Epithelial cell of prostate (primary cell): Measurements from ENCODE around the gene CEP20.

ENCODE experiments used
- DNase-seq: peaks from one replicate; pipeline ENCODE4 v3.0.0-alpha.2; 2011; ENCODE audit warnings: low read depth, low spot score
- H3K27ac ChIP-seq: fragments of 450-650 bp; 2 replicates; pipeline ENCODE4 v1.5.1; 2017; ENCODE audit warnings: mild to moderate bottlenecking

CEP20 gene

DNA sequence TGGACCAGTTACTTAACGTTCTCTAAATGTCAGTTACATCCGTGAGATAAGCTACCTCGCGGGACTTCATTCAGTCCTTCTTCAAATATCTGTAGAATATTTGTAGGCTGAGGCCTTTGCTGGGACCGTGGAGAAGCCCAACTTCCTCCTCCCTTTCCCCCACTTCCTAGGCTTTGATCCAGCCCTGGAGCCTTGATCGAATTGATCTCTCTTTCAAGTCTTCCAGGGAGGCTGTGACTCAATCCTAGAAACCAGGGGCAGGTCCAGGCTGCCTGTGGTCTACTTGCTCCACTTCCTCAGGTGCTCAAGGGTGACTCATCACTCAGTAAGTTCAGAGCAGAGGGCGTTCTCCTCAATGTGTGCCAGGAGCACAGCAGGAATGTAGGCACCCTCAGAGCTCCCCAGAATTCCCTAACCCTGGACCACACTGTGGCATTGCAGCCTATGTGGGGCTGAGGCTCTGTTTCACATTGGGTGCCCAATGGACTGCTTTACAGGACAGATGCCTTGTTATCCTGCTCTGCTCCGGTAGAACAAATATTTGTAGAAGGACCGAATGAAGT is 11.2 kb upstream of the CEP20 start:
- DNase-seq = peak; percentile 94
- H3K27ac ChIP-seq = peak overlapping the region; percentile 92

DNA sequence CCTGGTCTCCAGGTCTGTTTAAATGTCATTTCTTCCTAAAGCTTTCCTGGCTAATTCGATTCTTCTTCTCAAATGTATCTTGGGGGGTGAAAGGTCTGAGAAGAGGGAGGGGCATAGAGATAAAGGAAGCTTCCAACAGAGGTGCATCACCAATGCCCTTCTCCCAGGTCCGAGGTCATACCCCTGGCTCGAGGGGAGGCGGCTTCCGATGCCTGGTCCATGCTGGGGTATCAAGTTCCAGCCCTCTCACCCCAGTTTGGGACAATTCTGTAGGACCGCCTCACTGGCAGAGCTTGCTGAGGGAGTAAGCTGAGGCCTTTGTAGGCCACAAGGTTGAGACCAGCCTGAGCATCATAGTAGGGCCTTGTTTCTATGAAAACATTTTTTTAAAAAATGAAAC is 10.3 kb upstream of the CEP20 start:
- H3K27ac ChIP-seq = peak overlapping the region; percentile 92
- no peak for DNase-seq

DNA sequence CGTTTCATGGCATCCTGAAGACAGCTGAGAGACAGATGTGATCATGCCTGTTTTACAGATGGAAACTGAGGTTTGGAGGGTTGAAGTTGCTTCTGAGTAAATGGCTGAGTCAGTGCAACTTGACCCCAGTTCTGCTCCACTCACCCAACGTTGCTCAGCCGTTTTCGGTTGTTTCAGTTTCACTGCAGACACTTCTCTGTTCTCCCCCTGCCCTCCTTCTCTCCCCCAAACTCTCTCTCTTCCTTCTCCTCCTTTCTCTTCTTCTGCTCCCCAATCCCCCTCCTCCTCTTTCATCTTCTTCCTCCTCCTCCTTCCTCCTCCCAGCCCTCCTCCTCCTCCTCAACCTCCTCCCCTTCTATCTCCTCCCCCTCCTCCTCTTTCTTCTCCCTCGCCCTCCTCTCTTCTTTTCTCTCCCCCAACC is 9.4 kb upstream of the CEP20 start:
- peak overlapping the region; percentile 15 for H3K27ac ChIP-seq
- DNase-seq = no peak

DNA sequence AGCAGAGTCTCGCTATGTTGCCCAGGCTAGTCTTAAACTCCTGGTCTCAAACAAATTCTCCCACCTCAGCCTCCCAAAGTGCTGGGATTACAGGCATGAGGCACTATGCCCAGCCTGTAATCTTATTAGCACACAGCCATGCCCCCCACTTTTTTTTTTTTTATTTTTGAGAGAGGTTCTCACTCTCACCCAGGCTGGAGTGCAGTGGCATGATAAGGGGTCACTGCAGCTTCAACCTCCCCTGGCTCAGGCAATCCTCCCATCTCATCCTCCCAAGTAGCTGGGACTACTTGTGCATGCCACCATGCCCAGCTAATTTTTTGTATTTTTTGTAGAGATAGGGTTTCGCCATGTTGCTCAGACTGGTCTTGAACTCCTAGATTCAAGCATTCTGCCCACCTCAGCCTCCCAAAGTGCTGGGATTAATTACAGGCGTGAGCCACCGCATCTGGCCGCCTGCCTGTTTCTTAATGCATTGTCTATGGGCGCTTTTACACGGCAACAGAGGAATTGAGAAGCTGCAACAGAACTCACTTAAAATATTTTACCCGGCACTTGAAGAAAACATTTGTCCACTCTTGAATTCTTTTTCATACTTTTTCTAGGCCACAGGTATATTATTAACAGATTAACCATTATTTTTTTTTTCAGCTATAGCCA is 8.8 kb upstream of the CEP20 start:
- DNase-seq = no peak
- peak overlapping the region; percentile 15 for H3K27ac ChIP-seq

DNA sequence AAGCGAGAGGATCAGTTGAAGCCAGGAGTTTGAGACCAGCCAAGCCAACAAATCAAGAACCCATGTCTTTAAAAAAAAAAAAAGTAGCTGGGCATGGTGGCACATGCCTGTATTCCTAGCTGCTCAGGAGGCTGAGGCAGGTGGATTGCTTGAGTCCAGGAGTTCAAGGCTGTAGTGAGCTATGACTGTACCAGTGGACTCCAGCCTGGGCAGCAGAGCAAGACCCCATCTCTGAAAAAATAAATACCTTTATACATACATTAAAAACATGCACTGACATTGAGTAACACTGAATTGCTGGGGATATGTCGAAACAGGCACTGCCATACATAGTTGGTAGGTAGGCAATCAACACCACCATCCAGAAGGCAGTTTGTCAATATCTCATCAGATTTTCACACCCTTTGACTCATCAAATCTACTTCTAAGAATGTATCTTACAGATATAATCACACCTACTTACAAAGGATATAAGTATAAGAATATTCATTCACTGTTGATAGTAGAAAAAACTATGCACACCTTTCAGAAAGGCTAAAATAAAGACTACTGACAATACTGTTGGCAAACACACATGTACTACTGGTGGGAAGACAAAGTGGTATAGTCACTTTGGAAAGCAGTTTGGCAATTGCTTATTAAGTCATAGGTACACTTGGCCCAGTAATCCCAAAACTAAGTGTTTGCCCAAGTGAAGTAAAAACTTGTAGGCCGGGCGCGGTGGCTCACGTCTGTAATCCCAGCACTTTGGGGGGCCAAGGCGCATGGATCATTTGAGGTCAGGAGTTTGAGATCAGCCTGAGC is 6.4 kb upstream of the CEP20 start:
- peak overlapping the region; percentile 57 for H3K27ac ChIP-seq

DNA sequence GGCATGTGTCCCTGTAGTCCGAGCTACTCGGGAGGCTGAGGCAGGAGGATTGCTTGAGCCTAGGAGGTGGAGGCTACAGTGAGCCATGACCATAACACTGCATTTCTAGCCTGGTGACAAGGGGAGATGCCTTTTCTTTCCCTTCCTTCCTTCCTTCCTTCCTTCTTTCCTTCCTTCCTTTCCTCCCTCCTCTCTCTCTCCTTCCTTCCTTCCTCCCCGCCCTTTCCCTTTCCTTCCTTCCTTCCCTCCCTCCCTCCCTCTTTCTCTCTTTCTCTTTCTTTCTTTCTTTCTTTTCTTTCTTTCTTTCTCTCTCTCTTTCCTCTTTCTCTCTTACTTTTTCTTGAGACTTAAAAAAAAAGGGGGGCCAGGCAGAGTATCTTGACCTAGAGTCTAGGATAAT is 3.1 kb upstream of the CEP20 start:
- DNase-seq = no peak
- no peak overlapping the region for H3K27ac ChIP-seq

More for the DNA sequence above, 6.4 kb upstream of the CEP20 start:
- no peak for DNase-seq

DNA sequence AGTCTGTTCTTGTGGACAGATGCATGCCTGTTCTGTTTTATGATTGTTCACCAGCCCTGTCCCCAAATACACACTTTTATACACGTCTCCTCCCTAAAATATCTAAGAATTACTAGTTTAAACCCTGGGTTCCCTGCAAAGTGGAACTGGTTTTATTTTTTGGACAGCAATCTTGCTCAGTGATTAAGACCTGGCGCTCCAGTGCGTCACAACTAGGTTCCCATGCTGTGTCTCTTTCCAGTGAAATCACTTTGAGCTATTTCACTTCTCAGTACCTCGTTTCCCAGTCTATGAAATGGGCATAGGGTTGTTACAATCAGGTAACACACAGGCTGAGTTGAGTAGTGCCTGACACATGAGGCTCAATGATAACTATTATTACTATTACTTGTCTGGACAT is 1.1 kb downstream of the CEP20 start:
- H3K27ac ChIP-seq = peak overlapping the region; percentile 66
- DNase-seq = no peak

DNA sequence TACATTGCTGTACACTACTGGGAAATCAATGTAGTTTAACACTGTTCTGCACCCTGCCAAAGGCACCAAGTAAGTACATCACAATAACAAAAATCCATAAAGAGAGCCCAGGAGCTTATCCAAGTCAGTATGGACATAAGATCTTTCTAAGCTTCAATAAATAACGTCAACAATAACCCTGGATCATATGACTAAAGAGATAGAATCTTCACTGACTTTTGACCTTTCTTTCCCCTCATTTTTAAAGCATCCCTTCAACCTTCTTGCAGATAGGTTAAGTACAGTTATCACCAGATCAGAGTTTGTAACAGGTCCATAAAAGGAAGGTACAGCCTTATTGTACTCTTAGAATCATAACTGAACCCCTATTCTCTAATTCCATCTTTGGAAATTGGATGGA is 2.3 kb downstream of the CEP20 start:
- no peak for DNase-seq
- no peak overlapping the region for H3K27ac ChIP-seq

DNA sequence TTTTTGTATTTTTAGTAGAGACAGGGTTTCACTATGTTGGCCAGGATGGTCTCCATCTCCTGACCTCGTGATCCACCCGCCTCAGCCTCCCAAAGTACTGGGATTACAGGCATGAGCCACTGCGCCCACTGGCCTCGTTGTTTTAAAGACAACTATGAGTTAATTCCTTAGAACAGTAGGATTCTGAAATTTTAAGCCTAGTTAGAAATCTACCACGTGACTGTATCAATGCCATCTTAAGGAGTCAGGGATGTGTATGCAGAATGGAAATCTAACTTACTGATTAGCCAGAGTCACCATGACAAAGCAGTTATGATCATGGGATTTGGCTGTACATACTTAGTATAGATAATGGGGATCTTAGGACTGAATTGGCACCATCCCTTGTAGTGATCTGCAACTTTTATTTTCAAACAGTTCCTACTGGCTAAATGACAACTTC is 2.8 kb downstream of the CEP20 start:
- H3K27ac ChIP-seq = no peak overlapping the region
- DNase-seq = no peak

DNA sequence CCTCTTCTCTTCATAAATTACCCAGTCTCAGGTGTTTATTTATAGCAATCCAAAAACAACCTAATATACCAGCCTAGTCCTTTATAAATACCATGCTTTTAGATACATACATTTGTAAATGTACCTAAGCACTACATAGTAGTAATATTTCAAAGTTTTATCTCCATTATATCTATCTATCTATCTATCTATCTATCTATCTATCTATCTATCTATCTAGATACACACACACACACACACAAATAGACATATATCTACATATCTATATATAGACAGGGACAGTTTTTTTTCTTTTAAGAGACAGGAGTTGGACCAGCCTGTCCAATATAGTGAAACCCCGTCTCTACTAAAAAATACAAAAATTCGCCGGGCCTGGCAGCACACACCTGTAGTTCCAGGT is 5.8 kb downstream of the CEP20 start:
- no peak for DNase-seq
- no peak overlapping the region for H3K27ac ChIP-seq

DNA sequence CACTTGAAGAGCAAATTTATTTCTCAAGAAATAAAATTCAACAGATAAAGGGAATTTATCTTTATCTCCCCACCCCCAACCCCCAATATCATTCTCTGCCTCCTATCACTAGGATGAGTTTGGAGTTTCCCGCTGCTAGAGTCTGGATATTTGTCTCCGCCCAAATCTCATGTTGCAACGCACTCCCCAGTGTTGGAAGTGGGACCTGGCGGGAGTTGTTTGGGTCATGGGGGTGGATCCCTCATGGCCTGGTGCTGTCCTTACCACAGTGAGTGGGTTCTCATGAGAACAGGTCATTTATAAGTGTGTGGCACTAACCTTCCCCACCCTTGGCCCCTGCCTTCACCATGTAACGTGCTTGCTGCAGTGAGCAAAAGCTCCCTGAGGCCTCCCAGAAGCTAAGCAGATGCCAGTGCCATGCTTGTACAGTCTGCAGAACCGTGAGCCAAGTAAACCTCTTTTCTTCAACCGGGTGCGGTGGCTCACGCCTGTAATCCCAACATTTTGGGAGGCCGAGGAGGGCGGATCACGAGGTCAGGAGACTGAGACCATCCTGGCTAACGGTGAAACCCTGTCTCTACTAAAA is 6.5 kb downstream of the CEP20 start:
- peak overlapping the region; percentile 88 for H3K27ac ChIP-seq
- no peak for DNase-seq

DNA sequence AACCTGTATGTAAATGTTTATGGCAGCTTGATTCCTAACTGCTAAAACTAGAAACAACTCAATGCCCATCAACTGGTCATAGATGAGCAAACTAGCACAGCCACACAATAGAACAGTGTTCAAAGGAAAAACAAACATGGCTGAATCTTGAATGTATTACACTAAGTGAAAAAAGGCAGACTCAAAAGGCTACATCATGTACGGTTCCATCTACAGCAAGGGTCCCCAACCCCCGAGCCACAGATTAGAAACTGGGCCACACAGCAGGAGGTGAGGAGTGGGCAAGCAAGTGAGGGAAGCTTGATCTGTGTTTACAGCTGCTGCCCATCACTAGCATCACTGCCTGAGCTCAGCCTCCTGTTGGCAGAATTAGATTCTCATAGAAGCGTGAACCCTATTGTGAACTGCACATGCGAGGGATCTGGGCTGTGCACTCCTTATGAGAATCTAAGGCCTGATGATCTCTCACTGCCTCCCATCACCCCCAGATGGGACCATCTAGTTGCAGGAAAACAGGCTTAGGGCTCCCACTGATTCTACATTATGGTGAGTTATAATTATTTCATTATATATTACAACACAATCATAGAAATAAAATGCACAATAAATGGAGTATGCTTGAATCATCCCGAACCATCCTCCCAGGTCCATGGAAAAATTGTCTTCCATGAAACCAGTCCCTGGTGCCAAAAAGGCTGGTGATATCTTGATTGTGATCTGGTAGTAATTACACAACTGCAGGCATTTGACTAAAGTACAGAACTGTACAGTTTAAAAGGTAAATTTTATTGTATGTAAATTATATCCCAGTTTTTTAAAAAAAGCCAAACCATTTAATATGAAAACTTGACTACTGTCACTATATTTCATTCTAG is 7.7 kb downstream of the CEP20 start:
- H3K27ac ChIP-seq = peak overlapping the region; percentile 88
- DNase-seq = no peak

DNA sequence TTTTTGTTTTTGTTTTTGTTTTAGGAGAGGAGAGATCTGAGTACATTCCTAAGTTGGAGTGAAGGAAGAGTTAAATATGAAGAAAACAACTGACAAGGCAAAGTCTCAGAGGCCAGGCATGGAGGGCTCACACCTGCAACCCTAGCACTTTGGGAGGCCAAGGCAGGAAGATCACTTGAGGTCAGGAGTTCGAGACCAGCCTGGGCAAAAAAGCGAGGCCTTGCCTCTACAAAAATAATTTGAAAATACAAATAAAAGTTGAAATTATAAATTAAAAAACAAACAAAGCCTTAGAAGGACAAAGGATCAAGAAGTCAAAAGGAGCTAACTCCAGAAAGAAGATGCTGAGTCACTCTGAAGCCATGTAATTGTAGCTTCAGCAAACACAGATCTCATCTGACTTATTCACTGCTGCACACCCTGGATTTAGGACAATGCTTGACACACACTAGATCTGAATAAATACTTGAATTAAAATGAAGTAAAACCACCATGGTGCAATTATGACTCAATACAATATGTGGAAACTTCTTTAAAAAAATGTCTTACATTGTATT is 9.1 kb downstream of the CEP20 start:
- peak overlapping the region; percentile 88 for H3K27ac ChIP-seq
- DNase-seq = peak; percentile 75

DNA sequence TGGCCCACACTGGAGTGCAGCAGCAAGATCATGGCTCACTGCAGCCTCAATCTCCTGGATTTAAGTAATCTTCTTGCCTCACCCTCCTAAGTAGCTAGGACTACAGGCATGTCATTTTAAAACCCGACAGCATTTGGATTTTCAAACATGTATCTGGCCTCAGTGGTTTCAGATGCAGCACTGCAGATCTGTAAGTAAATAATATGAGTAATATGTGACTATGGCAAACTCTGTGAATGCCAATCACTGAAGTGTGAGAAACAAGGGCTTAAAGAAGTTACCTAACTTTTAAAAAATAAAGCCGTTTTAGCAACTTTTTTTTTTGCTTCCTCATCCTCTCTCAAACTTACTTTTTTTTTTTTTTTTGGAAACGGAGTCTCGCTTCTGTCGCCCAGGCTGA is 11.9 kb downstream of the CEP20 start:
- no peak overlapping the region for H3K27ac ChIP-seq
- DNase-seq = no peak

DNA sequence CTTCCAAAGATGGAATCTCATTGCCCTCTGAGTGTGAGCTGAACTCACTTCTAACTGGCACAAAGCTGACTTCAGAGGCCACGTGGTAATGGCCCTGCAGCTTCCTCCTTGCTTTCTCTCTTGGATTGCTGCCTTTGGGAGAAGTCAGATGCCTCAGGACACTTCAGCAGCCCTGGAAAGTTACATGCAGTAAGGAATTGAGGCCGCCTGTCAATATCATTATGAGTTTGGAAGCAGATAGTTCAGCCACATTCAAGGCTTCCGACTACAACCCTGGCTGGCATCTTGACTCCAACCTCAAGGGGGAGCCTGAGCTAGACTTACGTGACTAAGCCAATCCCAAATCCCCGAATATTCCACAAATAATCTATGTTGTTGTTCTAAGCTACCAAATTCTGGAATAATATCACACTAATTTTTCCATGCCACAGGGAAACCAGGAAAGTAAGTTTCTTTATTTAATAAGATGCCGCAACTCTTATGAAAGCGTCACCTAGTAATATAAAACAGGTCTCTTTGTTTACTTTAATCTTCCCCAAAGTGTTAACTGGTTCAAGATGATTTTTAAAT is 13.6 kb downstream of the CEP20 start:
- no peak for DNase-seq
- H3K27ac ChIP-seq = peak overlapping the region; percentile 32

DNA sequence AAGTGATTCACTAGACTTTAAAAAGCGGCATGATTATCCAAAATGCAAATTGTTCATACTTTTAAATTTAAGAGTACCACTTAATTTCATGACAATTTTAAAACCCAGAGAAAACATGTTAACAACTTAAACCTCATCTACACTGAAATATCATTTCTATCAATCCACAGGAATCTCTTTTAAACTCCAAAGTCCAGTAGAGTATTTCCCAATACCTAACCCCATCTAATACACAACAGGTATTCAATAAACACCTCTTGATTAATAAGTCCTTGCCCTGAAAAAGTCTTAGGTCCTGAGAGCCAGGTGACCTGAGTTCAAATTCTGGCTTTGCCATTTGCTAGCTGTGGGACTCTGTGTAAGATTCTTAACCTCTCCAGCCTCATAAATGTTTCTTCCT is 14.7 kb downstream of the CEP20 start:
- no peak for DNase-seq
- no peak overlapping the region for H3K27ac ChIP-seq

DNA sequence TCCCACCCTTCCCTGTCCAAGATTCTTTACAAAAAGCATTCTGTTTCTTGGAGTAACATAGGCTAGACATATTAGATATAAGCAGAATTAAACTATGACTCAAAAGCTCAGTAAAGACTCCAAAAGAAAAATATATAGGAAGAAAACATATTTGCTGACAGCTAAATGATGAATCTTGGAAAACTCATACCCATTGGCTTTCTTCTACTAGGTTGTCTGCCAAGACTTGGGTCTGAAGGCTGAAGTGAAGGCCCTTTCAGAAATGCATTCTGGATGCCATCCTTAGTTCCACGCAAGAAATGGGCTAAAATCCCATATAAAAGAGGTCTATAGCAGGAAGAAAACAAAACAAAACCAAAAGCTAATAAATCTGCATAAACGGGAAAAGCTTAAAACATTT is 15.1 kb downstream of the CEP20 start:
- no peak overlapping the region for H3K27ac ChIP-seq

DNA sequence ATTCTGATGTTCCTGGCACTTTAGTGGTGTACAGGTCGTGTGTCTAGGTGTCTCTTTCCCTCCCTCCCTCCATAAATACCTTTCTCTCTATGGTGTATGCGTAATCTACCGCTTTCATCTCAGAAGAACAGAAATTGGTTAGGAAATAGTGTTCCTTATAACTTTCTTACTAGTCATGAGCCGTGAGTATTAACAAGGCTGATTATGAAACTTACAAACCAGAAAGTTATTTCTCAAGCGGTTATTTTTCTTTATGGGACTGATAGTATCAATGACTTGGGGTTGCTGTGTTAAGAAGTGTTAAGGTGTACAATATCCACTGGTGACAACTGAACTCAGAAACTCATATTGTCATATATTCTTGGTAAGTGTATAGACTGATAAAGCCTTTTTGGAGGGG is 18.4 kb downstream of the CEP20 start:
- no peak for DNase-seq
- H3K27ac ChIP-seq = no peak overlapping the region

More for the DNA sequence above, 15.1 kb downstream of the CEP20 start:
- no peak for DNase-seq

DNA sequence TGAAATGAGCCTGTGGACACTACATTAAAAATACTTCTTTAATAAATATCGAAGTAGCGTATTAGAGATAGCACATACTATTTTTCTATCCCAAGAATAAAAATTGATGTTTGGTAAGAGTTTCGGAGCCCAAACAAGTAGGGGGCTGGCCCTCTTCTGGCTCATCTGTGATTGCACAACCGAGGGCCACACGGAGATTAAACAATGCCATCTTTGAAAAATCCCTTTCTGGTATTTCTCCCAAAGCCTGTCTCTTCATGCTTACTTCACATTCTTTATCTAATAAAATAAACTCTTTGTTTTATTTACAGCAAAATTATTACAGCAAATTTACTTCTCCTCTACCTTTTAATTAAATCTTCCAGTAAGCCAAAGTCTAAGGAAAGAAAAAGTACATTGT is 22.0 kb downstream of the CEP20 start:
- DNase-seq = no peak
- H3K27ac ChIP-seq = no peak overlapping the region

DNA sequence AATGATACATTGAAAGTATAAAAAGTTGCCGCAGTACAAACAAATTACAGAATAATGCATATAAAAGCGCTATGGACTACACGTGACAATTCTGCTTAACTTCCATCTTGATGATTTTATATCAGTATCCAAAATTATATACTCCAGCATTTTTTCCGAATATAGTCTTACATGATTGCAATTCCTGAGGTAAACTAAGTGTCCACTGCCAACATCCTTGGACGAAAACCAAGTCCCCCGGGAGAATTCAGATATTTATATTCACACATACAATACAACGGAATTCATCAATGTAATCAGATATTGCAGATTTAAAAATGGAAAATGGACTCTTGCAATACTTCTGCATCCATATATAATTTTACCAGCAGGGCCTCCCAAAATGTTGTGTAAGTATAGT is 22.7 kb downstream of the CEP20 start:
- no peak for DNase-seq
- no peak overlapping the region for H3K27ac ChIP-seq
